Fibroblast of lung (primary cell): ENCODE results near the gene DPH6.

Experiments used
- EZH2 ChIP-seq: IDR thresholded peaks from 2 replicates; pipeline ENCODE4 v1.5.1; 2012; ENCODE audit warnings: low read length, control low read depth, mild to moderate bottlenecking; ENCODE audit errors: missing control alignments
- TF ChIP-seq, protein P1 (sequence below), 2 donors: IDR thresholded peaks in 1 of 2; conservative IDR thresholded peaks in 1 of 2; 1 replicate in 1 of 2; 2 replicates in 1 of 2; pipeline ENCODE4 v1.5.1; 2011 to 2012; ENCODE audit warnings: low read length in 2 of 2, control low read depth in 1 of 2, inconsistent platforms in 1 of 2, low read depth in 1 of 2, mild to moderate bottlenecking in 1 of 2

DNA sequence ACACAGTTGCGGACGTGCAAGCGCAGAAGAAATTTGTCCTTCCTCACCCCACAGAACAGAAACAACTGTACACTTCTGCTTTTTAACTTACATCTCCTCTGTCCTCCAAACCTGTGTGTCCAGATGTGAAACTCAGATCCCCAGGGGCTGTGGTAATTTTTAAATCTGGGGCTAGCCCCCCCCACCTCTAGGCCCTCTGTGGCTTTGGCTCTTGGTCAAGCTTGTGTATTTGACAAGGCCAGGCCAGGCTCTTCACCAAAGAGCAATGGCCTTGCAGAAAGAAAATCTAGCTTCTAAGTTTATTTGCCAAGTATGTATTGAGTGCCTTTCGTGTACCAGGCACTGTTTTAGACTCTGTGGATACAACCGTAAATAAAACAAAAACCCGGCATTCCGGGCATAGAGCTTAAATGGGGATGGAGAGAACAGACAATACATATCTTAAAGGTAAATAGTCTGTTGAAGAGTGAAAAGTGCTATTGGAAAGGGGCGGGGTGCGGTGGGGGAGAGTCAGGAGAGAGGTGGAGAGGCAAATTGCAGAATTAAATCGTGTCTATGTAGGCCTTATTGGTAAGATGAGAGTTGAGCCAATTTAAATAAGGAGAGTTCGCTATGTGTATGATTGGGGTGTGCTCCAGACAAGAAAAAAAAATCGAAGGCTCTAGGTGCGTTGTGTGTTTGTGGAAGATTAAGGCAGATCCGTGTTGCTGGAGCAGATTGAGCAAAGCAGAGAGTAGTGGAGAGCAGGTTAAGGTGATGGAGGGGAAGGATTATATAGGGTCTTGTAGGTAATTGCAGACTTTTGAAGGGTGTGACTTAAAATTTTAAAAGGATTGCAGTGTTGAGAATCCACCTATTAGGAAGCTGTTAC is 781 bp upstream of the DPH6 start:
- TF ChIP-seq, protein P1, sequence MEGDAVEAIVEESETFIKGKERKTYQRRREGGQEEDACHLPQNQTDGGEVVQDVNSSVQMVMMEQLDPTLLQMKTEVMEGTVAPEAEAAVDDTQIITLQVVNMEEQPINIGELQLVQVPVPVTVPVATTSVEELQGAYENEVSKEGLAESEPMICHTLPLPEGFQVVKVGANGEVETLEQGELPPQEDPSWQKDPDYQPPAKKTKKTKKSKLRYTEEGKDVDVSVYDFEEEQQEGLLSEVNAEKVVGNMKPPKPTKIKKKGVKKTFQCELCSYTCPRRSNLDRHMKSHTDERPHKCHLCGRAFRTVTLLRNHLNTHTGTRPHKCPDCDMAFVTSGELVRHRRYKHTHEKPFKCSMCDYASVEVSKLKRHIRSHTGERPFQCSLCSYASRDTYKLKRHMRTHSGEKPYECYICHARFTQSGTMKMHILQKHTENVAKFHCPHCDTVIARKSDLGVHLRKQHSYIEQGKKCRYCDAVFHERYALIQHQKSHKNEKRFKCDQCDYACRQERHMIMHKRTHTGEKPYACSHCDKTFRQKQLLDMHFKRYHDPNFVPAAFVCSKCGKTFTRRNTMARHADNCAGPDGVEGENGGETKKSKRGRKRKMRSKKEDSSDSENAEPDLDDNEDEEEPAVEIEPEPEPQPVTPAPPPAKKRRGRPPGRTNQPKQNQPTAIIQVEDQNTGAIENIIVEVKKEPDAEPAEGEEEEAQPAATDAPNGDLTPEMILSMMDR (conservative IDR thresholded peaks at IDR 0.05 in 1 of 2, IDR thresholded peaks at IDR 0.05 in 1 of 2; ENCODE audit: low read depth in 1 of 2, low read length in 2 of 2), result no peak
- no peak for TF ChIP-seq EZH2
